Panc1 (cell line): Measurements from ENCODE around the gene AGAP1. TPM values are rescaled to one million over a fixed set of nuclear protein-coding genes. Genes with fewer than 3 reads are reported as not detected.

Source experiments
- ATAC-seq: fragments of 200-7000 bp; cut with Tn5 transposase; 2 replicates; pipeline ENCODE4 v1.9.1; 2020; ENCODE audit warnings: mild to moderate bottlenecking, moderate library complexity
- BruUV-seq: library from RNA; stranded (reverse); fragments of 400-500 nt; replicated peaks from 2 replicates; lab custom pipeline; 2021; lab: Mats Ljungman, UMichigan
- CTCF ChIA-PET: fragments of 300-600 bp; sonication (Branson Sonifier 250); formaldehyde crosslinking; loops from one replicate; lab custom pipeline; 2022; ENCODE audit warnings: antibody characterized with exemption; lab: Charles Lee
- POLR2A ChIA-PET: fragments of 300-600 bp; sonication (Branson Sonifier 250); formaldehyde crosslinking; loops from one replicate; lab custom pipeline; 2022; ENCODE audit warnings: antibody characterized with exemption; lab: Charles Lee
- DNase-seq: peaks from one replicate; pipeline ENCODE4 v3.0.0-alpha.2; 2010; ENCODE audit warnings: low read depth, low spot score
- H3K27ac ChIP-seq: 2 replicates; pipeline ENCODE4 v1.5.1; 2011; ENCODE audit warnings: mild to moderate bottlenecking, low read length, inconsistent platforms
- H3K27me3 ChIP-seq: fragments of 200-500 bp; sonication (Bioruptor generic); 2 replicates; pipeline ENCODE4 v1.6.0; 2014; ENCODE audit warnings: low read length, inconsistent platforms; ENCODE audit not compliant: control insufficient read depth, insufficient read depth
- H3K36me3 ChIP-seq: fragments of 200-500 bp; sonication (Bioruptor generic); 2 replicates; pipeline ENCODE4 v1.5.1; 2014; ENCODE audit warnings: inconsistent platforms, mild to moderate bottlenecking, low read length, moderate library complexity; ENCODE audit not compliant: control insufficient read depth, insufficient read depth
- H3K4me1 ChIP-seq: 2 replicates; pipeline ENCODE4 v1.5.1; 2011; ENCODE audit warnings: inconsistent platforms, mild to moderate bottlenecking, low read length, moderate library complexity; ENCODE audit not compliant: control insufficient read depth, insufficient read depth
- H3K4me3 ChIP-seq, 2 experiments: 2 replicates each; pipeline ENCODE4 v1.5.1; 2011 to 2012; ENCODE audit warnings: low read depth in 2 of 2, low read length in 2 of 2, mild to moderate bottlenecking in 2 of 2, inconsistent platforms in 1 of 2, moderate library complexity in 1 of 2
- H3K9me3 ChIP-seq: fragments of 200-500 bp; sonication (Bioruptor generic); 2 replicates; pipeline ENCODE4 v1.5.1; 2014; ENCODE audit warnings: low read depth, mild to moderate bottlenecking, inconsistent platforms, low read length, moderate library complexity; ENCODE audit not compliant: control insufficient read depth, insufficient read depth
- POLR2AphosphoS5 ChIP-seq: IDR thresholded peaks from 2 replicates; pipeline ENCODE4 v1.6.1; 2012; ENCODE audit warnings: mild to moderate bottlenecking, low read depth, low read length, moderate library complexity
- SIN3A ChIP-seq: IDR thresholded peaks from 2 replicates; pipeline ENCODE4 v1.6.1; 2012; ENCODE audit warnings: low read depth, mild to moderate bottlenecking, low read length, moderate library complexity, borderline replicate concordance; ENCODE audit not compliant: insufficient read depth
- TCF7L2 ChIP-seq: IDR thresholded peaks from 2 replicates; pipeline ENCODE4 v1.6.1; 2011; ENCODE audit warnings: mild to moderate bottlenecking, low read depth, low read length, inconsistent platforms
- in situ Hi-C: cut with HindIII; loops from 2 replicates; pipeline ENCODE4 v1.10.0; 2016; ENCODE audit warnings: low sequenced_read_pairs, low pct_unique_long_range_greater_than_20kb
- intact Hi-C: fragments of 100-400 bp; cut with micrococcal nuclease; formaldehyde crosslinking; loops from one replicate; pipeline ENCODE4 v1.10.0; 2022; ENCODE audit not compliant: unreplicated experiment
- total RNA-seq: library from RNA; stranded (reverse); gene quantifications from one replicate; pipeline ENCODE4 v1.2.1, GENCODE V29; 2021; ENCODE audit not compliant: unreplicated experiment
- TF ChIP-seq, protein P1 (sequence below): fragments of 450-650 bp; IDR thresholded peaks from 2 replicates; pipeline ENCODE4 v1.5.1; 2017; ENCODE audit warnings: mild to moderate bottlenecking
- TF ChIP-seq, protein P2 (sequence below), 2 experiments: IDR thresholded peaks; 2 replicates each; pipeline ENCODE4 v1.6.1; 2011 to 2012; ENCODE audit warnings: low read depth in 2 of 2, control low read depth in 1 of 2, low read length in 1 of 2, mild to moderate bottlenecking in 1 of 2, moderate library complexity in 1 of 2; ENCODE audit not compliant: insufficient read depth in 1 of 2

The AGAP1 gene
- total RNA-seq, 1 experiment from 2014 or later, result 38.9 TPM

DNA sequence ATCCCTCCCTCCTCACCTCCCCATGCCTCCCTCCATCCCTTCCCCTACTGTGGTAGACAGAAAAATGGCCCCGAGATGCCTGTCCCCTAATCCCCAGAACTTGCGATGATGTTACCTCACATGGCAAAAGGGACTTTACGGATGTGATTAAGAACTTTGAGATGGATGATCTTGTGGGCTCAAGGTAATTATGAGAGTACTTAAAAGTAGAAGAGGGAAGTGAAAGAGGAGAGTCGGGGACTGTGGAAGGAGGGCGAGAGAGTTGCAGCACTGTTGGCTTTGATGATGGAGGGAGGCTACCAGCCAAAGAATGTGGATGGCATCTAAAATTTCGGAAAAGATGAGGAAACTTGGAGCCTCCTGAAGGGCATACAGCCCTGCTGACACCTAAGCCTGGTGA, 66.5 kb downstream of the AGAP1 start:
- Histone ChIP-seq H3K9me3 (no peaks in the 10 kb centered on the region), H3K36me3 (no peaks in the 10 kb centered on the region), H3K27me3 (no peaks in the 10 kb centered on the region), H3K4me3 (no peak overlapping the region), H3K27ac (no peak overlapping the region), H3K4me1 (0 out of 2 replicates have a peak, but pooled peaks cover 4% of the 10 kb centered on the region)
- ChIA-PET CTCF (no interaction called here), POLR2A (no interaction called here)
- in situ Hi-C loops, result no loop called here
- DNase-seq (no peak), ATAC-seq (no peak)
- intact Hi-C loops, result no loop called here
- no peak for TF ChIP-seq TCF7L2
- TF ChIP-seq, protein P1, sequence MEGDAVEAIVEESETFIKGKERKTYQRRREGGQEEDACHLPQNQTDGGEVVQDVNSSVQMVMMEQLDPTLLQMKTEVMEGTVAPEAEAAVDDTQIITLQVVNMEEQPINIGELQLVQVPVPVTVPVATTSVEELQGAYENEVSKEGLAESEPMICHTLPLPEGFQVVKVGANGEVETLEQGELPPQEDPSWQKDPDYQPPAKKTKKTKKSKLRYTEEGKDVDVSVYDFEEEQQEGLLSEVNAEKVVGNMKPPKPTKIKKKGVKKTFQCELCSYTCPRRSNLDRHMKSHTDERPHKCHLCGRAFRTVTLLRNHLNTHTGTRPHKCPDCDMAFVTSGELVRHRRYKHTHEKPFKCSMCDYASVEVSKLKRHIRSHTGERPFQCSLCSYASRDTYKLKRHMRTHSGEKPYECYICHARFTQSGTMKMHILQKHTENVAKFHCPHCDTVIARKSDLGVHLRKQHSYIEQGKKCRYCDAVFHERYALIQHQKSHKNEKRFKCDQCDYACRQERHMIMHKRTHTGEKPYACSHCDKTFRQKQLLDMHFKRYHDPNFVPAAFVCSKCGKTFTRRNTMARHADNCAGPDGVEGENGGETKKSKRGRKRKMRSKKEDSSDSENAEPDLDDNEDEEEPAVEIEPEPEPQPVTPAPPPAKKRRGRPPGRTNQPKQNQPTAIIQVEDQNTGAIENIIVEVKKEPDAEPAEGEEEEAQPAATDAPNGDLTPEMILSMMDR, result no peak
- TF ChIP-seq, protein P2, sequence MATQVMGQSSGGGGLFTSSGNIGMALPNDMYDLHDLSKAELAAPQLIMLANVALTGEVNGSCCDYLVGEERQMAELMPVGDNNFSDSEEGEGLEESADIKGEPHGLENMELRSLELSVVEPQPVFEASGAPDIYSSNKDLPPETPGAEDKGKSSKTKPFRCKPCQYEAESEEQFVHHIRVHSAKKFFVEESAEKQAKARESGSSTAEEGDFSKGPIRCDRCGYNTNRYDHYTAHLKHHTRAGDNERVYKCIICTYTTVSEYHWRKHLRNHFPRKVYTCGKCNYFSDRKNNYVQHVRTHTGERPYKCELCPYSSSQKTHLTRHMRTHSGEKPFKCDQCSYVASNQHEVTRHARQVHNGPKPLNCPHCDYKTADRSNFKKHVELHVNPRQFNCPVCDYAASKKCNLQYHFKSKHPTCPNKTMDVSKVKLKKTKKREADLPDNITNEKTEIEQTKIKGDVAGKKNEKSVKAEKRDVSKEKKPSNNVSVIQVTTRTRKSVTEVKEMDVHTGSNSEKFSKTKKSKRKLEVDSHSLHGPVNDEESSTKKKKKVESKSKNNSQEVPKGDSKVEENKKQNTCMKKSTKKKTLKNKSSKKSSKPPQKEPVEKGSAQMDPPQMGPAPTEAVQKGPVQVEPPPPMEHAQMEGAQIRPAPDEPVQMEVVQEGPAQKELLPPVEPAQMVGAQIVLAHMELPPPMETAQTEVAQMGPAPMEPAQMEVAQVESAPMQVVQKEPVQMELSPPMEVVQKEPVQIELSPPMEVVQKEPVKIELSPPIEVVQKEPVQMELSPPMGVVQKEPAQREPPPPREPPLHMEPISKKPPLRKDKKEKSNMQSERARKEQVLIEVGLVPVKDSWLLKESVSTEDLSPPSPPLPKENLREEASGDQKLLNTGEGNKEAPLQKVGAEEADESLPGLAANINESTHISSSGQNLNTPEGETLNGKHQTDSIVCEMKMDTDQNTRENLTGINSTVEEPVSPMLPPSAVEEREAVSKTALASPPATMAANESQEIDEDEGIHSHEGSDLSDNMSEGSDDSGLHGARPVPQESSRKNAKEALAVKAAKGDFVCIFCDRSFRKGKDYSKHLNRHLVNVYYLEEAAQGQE (IDR thresholded peaks at IDR 0.05; ENCODE audit: insufficient read depth in 1 of 2, low read depth in 2 of 2, low read length in 1 of 2), result no peak
- TF ChIP-seq SIN3A, result no peak
- TF ChIP-seq POLR2AphosphoS5, result no peak
- BruUV-seq, result no TSS peak

DNA sequence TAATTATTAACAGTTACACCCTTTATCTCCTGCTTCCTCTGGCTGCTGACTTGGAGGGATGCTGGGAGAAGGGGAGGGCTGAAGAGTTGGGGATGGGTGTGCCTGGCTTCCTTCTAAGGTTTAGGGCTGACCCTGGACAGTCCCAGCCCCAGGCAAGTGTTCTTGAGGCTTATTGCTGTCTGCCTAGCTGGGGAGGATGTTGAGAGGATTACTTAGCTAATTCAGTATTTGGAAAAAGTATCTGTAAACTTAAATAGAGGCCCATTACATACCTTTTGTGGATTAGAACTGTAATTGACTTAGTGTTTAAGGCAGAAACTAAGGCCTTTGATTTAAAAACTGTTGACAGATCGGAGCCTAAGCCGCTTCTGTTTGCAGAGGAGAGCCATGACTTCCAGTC, 67.6 kb downstream of the AGAP1 start:
- H3K36me3 ChIP-seq, result no peaks in the 10 kb centered on the region
- in situ Hi-C loops, result no loop called here
- ATAC-seq (no peak), DNase-seq (no peak)
- 0 out of 2 replicates have a peak, but pooled peaks cover 4% of the 10 kb centered on the region for H3K4me1 ChIP-seq
- no peaks in the 10 kb centered on the region for H3K9me3 ChIP-seq
- no peak overlapping the region for H3K27ac ChIP-seq
- intact Hi-C loops, result no loop called here
- POLR2A ChIA-PET, result no interaction called here
- BruUV-seq, result no TSS peak
- H3K27me3 ChIP-seq, result no peaks in the 10 kb centered on the region
- no peak overlapping the region for H3K4me3 ChIP-seq
- CTCF ChIA-PET, result no interaction called here
- TF ChIP-seq TCF7L2 (no peak), SIN3A (no peak), POLR2AphosphoS5 (no peak)
- TF ChIP-seq, protein P1, result no peak
- TF ChIP-seq, protein P2 (IDR thresholded peaks at IDR 0.05; ENCODE audit: insufficient read depth in 1 of 2, low read depth in 2 of 2, low read length in 1 of 2), result no peak
